Epithelial cell of esophagus (primary cell): ENCODE measurements around the gene KIN.

Experiments used
- DNase-seq: peaks from one replicate; pipeline ENCODE4 v3.0.0; 2010; ENCODE audit warnings: low read depth
- H3K4me3 ChIP-seq: 2 replicates; pipeline ENCODE4 v1.5.1; 2011; ENCODE audit warnings: mild to moderate bottlenecking, low read length, control low read depth
- CTCF ChIP-seq: IDR thresholded peaks from 2 replicates; pipeline ENCODE4 v1.5.1; 2011; ENCODE audit warnings: low read depth, mild to moderate bottlenecking, low read length, control low read depth, inconsistent platforms; ENCODE audit not compliant: insufficient read depth; ENCODE audit errors: missing control alignments

Gene KIN, protein sequence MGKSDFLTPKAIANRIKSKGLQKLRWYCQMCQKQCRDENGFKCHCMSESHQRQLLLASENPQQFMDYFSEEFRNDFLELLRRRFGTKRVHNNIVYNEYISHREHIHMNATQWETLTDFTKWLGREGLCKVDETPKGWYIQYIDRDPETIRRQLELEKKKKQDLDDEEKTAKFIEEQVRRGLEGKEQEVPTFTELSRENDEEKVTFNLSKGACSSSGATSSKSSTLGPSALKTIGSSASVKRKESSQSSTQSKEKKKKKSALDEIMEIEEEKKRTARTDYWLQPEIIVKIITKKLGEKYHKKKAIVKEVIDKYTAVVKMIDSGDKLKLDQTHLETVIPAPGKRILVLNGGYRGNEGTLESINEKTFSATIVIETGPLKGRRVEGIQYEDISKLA

DNA sequence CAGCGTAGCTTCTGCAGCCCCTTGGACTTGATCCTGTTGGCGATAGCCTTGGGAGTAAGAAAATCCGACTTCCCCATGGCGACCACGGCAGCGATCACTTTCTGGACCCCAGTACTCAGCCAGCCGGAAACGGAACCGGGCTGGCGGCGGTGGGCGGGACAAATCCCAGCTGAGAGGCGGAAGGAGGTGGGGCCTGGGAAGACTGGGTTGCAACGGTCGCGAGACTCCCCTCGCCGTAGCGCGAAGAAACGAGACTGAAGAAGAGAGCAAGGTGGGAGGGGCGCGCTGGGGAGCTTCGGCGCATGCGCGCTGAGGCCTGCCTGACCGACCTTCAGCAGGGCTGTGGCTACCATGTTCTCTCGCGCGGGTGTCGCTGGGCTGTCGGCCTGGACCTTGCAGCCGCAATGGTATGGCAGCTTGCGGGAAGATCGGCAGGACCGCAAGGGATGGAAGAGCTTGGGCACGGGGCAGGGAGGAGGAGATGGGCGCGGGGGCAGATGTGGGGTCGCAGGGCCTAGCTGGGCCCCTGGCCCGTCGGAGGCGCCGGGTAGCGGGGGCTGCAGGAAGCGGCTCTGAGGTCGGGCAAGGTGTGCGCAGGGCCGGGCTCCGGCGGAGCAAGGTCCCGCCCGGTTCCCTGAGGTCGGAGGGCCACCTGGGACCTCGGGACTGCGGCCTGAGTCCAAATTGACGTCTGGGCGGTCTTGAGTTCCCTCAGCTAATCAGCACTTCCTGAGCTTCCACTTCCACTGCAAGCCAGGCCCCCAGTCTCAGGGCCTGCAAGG lies at the start of gene KIN, which contains the start of gene ATP5F1C:
TSS of gene KIN (minus strand) at position 137 of the 782 bp plus-strand sequence. CDS start at position 77, 60 bp downstream.
TSS of gene ATP5F1C (plus strand) at position 321 of the 782 bp plus-strand sequence. CDS start at position 352, 31 bp downstream.
- no peak for TF ChIP-seq CTCF
- DNase-seq: peak; percentile 96
- H3K4me3 ChIP-seq: peak within 1 kb of the TSS; percentile 88

DNA sequence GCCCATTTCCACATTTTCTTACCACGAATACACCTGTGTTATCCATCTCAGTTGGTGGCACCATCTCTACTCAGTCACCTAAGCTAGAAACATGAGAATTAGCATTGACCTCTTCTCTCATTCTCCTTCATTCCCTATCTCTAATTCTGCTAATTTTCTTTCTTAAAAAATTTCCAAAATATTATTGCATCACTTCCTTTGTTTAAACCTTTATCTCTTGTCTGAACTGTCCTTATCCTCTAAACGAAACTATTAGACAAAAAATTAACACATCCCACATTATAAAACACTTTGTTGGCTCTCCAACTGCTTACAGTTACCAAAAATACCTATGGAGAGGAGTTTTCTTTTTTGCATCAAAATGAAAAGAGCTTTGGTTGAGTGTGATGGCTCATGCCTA lies 48.8 kb upstream of the KIN start:
- no peak for TF ChIP-seq CTCF
- H3K4me3 ChIP-seq: no peak overlapping the region
- DNase-seq: no peak

GRCh38 chr10:7834262-7834661 lies 46.5 kb upstream of the KIN start:
- TF ChIP-seq CTCF: no peak
- H3K4me3 ChIP-seq: no peak overlapping the region
- no peak for DNase-seq

DNA sequence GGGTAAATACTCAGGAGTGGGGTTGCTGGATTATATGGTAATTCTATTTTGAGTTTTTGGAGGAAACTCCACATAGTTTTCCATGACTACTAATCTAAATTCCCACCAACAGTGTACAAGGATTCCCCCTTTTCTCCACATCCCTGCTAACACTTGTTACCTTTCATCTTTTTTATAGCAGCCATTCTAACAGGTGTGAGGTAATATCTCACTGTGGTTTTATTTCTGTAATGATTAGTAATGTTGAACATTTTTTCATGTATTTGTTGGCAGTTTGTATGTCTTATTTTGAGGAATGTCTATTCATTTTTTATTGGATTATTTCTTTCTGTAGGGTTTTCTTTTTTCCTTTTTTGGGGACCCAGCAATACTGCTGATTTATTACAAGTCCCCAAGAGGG lies 45.4 kb upstream of the KIN start:
- no peak overlapping the region for H3K4me3 ChIP-seq
- TF ChIP-seq CTCF: no peak
- DNase-seq: no peak

GRCh38 chr10:7832060-7832459 lies 44.3 kb upstream of the KIN start:
- no peak for DNase-seq
- no peak for TF ChIP-seq CTCF

DNA sequence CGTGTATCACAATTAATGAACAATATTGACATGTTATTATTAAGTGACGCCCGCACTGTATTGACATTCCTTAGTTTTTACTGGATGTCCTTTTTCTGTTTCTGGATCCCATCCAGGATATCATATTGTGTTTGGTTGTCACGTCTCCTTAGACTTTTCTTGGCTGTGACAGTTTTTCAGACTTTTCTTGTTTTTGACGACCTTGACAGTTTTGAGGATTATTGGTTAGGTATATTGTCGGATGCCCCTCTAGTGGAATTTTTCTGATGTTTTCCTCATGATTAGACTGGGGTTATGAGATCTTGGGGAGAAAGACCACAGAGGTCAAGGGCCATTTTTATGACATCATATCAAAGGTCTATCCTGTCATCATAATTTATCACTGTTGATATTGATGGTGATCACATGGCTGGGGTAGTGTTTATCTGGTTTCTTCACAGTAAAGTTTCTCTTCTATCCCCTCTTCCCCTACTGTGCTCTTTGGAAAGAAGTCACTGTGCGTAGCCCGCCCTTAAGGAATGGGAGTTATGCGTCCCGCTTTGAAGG lies 41.6 kb upstream of the KIN start:
- H3K4me3 ChIP-seq: no peak overlapping the region
- no peak for DNase-seq
- no peak for TF ChIP-seq CTCF

More at GRCh38 chr10:7832060-7832459, 44.3 kb upstream of the KIN start:
- no peak overlapping the region for H3K4me3 ChIP-seq
